Liver (tissue), 3 donors: ENCODE results near the gene CRELD2.

Source experiments
- CTCF ChIP-seq: fragments of 150-350 bp; IDR thresholded peaks from 2 replicates; pipeline ENCODE4 v1.5.1; 2017; ENCODE audit warnings: improper control_type of control experiment, low read depth, low read length; ENCODE audit not compliant: missing input control
- GABPA ChIP-seq, 2 donors: IDR thresholded peaks in 1 of 2; conservative IDR thresholded peaks in 1 of 2; 2 replicates each; pipeline ENCODE4 v1.6.1; 2016; ENCODE audit warnings: antibody characterized with exemption in 2 of 2, mild to moderate bottlenecking in 1 of 2, moderate library complexity in 1 of 2
- JUND ChIP-seq, 2 donors: IDR thresholded peaks; 2 replicates each; pipeline ENCODE4 v1.6.1; 2016; ENCODE audit warnings: antibody characterized with exemption in 2 of 2
- ZBTB33 ChIP-seq: IDR thresholded peaks from 2 replicates; pipeline ENCODE4 v1.6.1; 2016; ENCODE audit warnings: antibody characterized with exemption
- donor health status: healthy.
- donor health status: healthy.

GRCh38 chr22:49924113-49924833 is 5.8 kb downstream of the CRELD2 start:
- no peak for TF ChIP-seq JUND (IDR thresholded peaks at IDR 0.05)
- no peak for TF ChIP-seq ZBTB33
- no peak for TF ChIP-seq CTCF
- TF ChIP-seq GABPA (IDR thresholded peaks at IDR 0.05 in 1 of 2, conservative IDR thresholded peaks at IDR 0.05 in 1 of 2), result no peak
